G401 (cell line): ENCODE data around the gene DUSP22. TPM values are rescaled to one million over a fixed set of nuclear protein-coding genes. Genes with fewer than 3 reads are reported as not detected.

Experiments
- DNase-seq: peaks from one replicate; pipeline ENCODE4 v3.0.0-alpha.2; 2015; ENCODE audit warnings: low spot score
- in situ Hi-C: cut with HindIII; loops from 2 replicates; pipeline ENCODE4 v1.10.0; 2016; ENCODE audit warnings: low sequenced_read_pairs, mixed read lengths
- total RNA-seq: library from RNA; depleted of rRNA; stranded (reverse); fragments of >200 nt; shearing (Covaris generic); gene quantifications from 2 replicates; pipeline ENCODE4 v1.2.3, GENCODE V29; 2014

Gene DUSP22
- total RNA-seq, 1 experiment from 2014 or later = 16.9 TPM

DNA sequence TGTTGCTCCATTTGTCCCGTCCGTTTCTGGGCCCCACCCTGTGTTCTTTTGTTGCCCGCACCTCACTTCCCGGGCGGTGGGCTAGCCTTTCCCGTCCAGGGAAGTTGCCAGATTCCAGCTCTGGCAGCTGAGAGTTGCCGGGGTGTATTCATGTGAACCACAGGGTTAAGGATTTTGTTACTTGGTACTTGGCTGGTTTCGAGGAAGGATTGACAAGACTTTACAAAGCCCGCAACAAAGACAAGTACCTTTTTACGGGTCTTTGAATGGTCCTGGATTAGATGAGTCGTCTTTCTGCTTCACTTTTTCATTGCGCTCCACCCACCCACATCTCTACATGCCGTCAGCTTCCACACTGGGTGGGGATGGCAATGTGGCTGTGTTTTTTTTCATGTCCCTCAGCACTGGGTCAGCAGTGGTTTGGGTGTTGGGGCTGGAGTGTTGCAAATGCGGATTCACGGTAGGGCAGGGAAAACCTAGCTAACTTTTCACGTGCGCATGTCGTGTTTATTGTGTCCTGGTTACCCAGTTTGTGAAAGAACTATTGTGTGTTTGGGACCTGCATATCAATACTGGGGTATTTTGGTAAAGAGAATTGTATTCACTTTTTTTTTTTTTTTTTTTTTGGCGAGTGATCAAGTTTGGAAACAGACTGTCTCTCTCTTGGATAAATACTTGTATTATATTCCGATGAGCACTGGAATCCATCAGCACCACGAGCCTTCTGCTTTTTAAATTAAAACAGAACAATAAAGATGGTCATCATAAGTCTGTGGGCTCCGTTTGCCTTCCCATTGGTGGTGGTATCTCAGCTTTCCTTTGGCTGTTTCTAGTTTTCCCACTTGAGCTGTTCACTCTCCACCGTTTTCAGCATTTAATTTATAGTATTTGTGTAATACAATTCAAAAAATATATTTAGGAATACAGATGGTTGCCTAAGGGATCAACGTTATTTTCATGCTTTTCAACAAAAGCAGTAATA lies 1.2 kb downstream of the DUSP22 start:
- DNase-seq = no peak
- in situ Hi-C loops = no loop called here

DNA sequence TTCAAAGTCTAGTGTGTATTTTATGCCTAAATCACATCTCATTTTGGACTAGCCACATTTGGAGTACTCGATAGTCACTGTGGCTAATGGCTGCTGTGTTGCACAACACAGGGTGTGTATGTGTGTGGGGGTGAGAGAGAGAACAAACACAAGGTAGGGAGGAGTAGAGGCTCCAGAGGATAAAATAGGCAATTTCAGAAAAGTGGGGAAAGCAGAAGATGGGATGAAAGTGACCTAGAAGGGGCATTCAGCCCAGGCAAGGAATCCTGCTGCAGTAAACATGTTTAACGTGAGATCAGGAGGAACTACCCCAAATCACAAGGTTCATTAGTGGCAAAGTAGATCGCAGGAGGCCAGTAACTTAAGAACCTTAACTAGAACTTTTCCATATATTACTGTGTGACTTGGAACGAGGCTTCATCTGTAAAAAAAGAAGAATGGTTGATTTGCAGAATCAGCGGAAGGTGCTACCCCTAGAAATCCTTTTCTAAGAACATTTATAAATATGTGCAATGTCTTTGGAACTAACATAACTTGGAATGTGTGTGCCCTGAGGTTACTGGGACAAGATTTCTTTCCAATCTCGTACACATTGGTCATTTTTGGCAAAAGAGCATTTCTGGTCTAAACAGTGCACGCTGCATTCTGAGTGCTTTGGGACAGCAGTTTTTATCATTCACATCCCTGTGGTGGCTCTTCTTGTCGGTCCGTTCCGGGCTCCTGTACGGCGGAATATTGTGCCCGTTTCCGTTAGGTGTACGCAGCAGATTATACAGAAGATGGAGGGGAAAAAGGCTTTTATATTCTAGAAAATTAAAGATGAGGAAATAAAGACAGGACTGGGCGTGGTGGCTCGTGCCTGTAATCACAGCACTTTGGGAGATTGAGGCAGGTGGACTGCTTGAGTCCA lies 2.6 kb downstream of the DUSP22 start:
- in situ Hi-C loops = no loop called here
- DNase-seq = no peak

DNA sequence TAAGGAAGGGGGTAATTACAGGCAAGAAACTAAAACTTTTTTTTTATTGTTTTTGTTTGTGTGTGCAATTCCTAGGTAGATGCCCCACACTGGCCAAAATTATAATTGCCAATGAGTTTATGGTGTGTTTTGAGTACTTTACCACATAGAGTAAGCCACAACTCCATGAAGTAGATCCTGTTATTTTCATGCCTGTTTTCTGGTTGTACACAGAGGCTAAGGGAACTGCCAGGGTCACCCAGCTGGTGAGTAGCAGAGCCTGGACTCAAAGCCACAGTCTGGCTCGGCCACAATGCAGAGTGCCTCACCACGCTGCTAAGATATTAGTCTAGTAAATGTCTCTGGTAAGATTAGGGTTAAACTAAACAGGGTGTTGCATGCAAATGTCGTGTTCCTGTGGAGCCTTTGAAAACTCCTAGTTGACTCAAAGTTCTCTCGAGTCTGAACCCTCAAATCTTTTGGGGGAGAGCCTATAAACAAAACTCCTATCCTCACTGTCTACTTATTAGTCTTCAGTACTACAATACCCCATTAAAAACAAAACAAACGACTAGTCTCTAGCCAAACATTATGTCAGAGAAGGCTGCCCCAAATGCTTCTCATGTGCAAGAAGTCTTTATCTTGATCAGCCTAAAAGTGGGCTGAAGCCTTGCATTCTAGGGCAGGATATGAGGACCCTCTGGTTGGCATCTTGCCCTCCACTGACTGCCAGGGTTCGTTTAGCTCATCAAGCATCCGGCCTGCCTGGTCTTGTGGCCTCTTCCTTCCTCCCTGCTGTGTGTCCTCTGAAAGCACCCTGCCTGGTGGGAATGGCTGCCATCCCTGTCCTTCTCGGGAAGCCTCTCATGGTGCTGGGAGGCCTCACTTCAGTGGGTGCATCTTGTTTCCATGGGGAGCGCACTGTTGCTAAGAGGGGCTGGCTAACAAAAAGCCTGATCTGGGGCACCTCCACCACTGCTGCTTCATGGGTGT lies 4.2 kb downstream of the DUSP22 start:
- no peak for DNase-seq
- in situ Hi-C loops = no loop called here

DNA sequence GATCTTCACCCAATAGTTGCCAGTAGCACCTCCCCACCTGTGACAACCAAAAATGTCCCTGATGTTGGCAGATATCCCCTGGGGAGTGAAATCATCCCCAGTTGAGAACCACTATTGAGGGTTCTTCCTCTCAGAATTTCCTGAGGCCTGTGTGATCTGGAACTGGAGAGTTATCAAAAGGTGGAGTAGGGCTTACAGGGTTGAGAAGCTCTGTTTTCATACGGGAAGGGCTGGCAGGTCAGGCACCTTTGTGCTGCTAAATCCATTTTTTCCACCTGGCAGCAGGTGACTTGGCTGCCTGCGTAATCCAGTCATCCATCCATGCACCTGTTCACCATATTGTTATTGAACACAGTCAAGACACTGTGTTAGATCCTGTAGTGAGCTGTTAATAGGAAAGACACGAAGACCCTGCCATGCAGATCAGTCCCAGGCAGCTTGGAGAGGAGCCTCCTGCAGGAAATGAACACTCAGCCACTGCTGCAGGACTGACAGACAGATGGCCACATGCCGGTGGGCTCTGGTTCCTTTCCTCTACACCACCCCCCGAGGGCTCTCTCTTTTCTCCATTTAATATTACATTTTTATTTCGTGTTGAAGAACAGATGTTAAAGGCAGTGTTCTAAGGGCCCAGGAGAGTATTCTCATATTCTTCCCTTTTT lies 5.4 kb downstream of the DUSP22 start:
- DNase-seq = no peak
- in situ Hi-C loops = no loop called here

DNA sequence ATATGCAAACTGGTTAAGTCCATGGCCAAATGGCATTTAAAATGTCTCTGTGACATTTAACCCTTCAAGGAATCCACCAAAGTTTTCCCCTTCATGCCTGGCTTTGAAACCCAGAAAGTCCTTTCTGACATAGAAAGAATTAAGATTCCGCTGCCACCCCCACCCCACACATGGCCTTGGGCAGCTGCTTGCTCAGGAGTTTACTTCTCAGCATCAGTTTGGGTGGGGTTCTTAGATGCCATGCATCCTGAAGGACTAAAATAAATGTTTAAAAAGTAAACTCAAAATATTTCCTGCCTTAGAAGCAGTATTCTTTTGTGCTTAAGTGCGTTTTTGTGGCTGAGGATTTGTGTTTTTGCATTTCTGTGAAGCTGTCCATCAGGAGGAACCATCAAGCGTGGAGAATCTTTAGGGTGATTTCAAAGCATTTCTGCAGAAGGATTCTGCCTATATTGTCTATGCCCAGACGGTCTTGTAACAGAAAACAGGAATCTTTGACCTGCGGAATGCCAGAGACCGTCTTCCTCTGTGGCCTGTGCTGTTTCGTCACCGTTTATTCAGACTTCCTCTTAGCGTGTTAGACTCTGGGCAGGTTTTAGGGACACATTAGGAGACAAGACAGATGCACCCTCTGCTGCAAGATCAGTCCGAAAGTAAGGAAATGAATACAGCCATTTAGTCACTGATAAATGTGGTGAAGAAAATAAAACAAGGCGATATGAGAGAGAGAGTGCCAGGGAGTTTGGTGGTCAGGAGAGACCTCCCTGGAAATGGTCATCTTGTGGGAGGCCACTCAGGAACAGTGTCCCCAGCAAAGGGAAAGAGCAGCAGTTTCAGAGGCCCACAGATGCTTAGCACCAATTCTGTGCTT lies 6.2 kb downstream of the DUSP22 start:
- in situ Hi-C loops = no loop called here
- DNase-seq = no peak

DNA sequence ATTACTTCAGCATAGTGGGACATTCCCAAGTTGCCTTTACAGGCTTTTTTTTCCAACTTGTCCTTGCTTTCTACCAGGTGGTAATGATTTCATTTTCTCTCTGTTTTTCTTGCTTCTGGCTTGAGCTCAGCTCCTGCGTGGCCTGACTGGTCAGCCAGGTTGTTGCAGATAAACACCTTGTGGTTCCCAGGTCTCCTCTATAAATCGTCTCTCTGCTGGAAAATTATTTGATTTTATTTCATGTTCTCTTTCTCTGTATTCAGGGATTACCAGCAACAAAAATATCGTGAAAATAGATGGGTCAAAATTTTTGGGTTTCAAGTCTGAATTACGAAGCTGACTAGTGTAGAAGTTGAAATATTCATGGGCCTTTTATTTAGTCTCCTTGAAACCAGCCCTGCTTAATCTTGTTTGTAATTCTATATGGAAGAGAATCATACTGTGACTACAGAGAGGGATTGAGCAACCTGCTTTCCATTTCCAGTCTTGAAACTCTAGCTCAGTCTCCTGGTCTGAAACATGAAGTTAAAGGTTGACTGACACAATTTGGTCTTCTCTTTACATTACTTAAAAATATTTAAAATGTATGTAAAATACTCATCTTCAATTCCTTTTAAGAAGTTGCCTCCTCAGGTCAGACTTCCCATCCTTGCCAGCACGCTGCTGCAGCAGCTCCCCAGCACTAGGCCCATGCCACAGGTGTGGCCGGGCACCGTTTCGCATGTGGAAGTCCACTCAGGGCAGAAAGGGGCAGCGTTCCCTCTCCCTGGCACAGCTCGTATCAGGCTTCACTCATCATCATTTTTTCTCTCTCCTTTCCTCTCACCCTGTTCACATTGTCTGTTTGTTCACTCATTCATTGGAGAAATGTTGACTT lies 7.1 kb downstream of the DUSP22 start:
- DNase-seq = no peak
- in situ Hi-C loops = no loop called here

DNA sequence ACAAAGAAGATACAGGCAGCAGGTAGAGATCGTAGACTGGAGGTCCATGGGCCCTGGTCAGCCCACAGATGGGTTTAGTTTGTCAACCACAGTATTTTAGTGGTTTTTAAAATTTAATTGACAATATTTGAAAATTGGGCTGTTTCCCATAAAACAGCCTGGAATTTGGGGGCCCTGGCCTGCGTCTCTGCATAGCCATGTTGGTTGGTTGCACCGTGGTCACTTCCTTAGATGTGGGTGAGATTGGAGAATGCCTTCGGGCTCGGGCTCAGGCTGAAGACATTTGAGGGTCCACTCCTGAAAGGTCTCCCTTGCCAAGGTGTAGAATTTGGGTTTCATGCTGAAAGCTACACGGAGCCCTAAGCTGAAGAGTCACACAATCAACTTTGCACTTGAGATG lies 7.7 kb downstream of the DUSP22 start:
- in situ Hi-C loops = no loop called here
- no peak for DNase-seq

DNA sequence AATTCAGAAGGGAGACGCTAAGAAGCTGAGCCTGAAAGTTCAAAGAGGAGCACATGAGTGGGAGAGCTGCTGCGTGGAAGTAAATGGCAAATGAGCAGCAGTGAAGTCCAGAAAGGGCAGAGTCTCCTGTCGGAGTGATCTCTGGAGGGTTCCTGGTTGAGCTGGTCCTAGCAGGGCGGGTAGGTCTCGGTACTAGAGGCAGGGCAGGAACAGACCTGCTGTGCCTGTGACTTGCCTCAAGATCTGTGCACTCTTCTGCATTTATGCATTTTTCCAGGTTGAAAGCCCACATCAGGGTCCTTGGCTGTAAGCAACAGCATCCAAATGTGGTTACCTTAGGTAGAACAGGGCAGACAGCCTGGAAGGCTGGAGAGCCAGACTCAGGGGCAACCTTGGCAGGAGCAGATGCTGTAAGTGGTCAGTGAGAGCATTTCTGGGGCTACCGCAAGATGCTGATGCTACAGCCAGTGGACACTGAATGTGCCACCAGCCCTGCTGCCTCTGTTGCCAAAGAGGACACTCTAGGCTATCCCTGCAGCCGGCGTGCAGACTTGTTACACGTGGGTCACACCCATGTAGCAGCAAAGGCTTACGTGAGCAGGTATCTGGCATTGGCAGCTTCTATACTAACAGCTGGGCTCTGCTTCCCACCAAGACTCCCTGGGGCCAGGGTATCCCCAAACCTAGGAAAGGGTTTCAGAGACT lies 8.4 kb downstream of the DUSP22 start:
- no peak for DNase-seq
- in situ Hi-C loops = no loop called here

DNA sequence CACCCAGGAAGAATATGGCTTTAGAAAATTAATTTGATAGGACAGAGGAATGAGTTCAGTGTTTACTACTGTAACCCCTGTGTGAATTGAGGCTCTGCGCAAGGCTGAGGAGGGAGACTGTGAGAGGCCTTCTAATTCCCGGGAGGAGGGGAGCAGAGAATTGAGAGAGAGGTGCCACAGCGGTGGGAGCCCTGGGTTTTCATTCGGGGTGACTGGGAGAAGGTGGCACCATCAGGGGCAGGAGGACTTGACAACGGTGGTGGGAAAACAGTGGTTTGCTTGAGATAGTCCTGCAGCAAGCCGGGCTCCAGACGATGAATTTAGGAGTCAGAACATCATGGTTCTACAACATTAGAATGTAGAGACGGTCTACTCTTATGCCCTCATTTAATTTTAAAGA lies 9.2 kb downstream of the DUSP22 start:
- DNase-seq = no peak
- in situ Hi-C loops = no loop called here

DNA sequence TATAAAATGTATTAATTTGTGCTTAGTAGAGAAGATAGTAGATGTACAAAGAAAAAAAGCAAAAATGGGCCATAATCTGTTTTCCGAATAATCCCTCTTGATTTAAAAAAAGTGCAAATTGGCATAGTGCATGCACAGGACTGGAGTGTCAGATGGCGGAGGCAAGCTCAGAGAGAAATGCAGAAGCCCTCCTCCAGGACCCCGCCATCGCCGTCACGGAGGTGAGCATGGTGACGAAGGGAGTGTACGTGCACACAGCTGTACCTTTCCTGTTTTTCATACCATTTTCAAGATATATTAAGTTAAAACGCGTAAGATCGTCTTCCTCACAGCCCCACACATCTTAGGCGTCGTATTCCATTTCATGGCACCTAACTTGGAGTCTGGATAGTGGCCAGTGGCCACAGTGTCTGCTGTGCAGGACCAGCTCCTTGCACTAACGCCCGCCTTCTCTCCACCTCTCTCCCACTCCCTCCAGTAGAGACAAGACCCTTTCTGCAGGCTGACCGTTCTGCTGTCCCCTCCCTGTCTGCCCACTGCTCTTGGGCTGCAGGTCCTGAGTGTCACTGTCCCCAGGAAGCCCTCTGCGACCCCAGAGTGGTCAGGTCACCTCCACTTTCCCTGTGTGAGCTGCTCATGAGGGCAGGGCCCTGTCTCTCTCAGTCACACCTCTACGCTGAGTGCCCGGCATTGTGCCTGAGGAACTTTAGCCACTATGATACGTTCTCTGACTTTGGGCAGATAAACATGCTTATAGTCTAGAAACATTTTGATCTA lies 9.8 kb downstream of the DUSP22 start:
- DNase-seq = no peak
- in situ Hi-C loops = no loop called here

DNA sequence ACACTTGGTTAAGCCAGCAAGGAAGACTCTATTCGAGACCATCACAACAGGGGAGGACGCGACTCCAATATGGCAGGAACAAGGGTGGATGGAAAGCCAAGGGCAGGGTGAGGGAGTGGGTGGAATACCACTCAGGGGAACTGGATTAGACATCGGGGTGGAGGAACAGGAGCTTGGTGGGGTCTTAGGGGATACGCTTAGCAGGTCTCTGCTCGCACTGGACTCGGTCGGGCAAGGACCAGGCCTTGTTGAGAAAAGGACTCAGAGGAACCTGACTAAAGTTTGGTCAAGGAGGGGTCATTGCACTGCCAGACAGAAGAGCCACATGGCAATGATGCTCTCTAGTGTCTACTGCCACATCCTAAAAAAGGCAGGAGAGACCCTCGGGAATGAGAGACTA lies 10.5 kb downstream of the DUSP22 start:
- in situ Hi-C loops = no loop called here
- DNase-seq = no peak

DNA sequence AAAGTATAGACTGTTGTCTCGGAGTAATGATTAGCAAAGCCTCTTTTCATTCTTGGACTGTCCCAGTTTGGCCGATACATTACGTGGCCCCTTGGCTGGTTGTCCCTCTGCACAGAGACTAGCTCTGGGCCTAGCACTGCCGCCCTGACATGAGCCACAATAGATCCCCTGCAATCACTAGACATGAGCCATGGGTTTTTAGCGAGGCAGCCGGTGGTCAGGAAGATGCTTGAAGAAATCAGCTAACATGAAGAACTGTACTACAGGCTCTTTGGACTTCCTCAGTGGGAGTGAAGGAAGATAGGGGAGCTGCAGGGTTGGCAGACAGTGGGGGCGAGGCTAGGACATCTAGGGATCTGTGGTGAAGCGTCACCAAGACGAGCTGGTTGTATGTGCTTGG lies 11.0 kb downstream of the DUSP22 start:
- no peak for DNase-seq
- in situ Hi-C loops = no loop called here

DNA sequence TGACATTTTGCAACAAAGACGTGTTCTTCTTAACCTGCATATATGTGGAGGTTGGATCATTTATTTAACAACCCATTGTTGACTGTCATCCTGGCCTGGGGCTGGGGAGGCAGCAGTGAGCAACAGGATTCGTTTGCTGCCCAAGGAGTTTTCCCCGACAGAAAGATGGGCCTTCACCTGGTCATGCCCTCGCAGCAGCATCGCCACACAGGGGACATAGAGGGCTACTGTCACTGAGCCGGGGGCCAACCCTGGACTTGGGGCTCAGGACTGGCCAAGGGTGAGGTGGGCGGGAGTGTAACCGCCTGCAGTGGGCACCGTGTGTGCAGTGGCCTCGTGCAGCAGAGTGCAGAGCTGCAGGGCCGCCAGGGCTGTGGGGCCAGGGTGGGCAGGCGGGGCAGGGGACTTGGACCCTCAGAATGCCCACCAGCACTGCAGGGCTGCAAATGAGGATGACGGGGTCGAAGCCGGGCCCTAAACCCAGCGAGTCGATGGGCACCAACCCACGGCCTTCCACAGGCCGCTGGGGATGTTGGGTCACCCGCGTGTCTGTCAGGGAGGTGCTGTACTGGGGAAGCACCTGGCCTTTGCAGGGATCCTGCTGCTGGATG lies 11.8 kb downstream of the DUSP22 start:
- in situ Hi-C loops = no loop called here
- DNase-seq = no peak

DNA sequence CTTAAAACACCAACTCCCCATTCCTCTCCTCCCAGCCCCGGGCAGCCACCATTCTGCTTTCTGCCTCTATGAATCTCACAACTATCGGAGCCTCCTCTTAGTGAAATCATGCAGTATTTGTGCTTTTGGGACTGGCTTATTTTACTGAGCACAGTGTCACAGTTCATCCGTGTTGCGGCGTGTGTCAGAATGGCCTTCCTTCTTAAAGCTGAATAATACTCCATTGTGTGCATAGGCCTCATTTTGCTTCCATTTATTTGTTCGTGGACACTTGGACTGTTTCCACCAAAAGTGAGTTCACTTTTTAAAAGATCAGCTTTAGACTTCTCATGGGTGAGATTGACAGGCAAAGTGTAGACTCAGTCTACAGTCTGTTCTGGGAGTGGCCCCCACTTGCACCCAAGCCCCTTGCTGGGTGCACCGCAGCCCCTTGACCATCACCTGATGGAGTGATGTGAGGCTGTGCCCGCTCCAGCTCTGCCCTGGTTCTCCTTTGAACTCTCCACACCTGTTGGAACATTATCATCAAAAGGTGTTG lies 12.6 kb downstream of the DUSP22 start:
- in situ Hi-C loops = no loop called here
- DNase-seq = no peak
